HEK293 (cell line): ENCODE results near the gene TNNC1.

Experiments
- CTCF ChIA-PET: fragments of 350-600 bp; formaldehyde crosslinking; extraction: SDS; loops from one replicate; lab custom pipeline; 2021; ENCODE audit warnings: antibody characterized with exemption; lab: Yijun Ruan, JAX
- POLR2A ChIA-PET: fragments of 300-600 bp; formaldehyde crosslinking; extraction: SDS; loops from one replicate; lab custom pipeline; 2020; ENCODE audit warnings: antibody characterized with exemption, inconsistent platforms; lab: Yijun Ruan, JAX
- H3K27ac ChIP-seq: fragments of 200-500 bp; sonication (Bioruptor generic); 2 replicates; pipeline ENCODE4 v1.5.1; 2014; ENCODE audit warnings: low read depth, low read length, control low read depth, inconsistent platforms; ENCODE audit errors: extremely low read depth
- H3K36me3 ChIP-seq, 2 experiments: fragments of 200-500 bp in 1 of 2; sonication (Bioruptor generic) in 1 of 2; 1 replicate in 1 of 2; 2 replicates in 1 of 2; pipeline ENCODE4 v1.5.1; 2014 to 2017; ENCODE audit warnings: inconsistent platforms in 2 of 2, low read length in 2 of 2; ENCODE audit not compliant: control insufficient read depth in 2 of 2, insufficient read depth in 1 of 2
- H3K4me1 ChIP-seq: fragments of 200-500 bp; sonication (Bioruptor generic); 2 replicates; pipeline ENCODE4 v1.5.1; 2014; ENCODE audit warnings: mild to moderate bottlenecking, low read length, inconsistent platforms; ENCODE audit not compliant: control insufficient read depth, insufficient read depth
- H3K4me3 ChIP-seq: 2 replicates; pipeline ENCODE4 v1.5.1; 2011; ENCODE audit warnings: low read depth, mild to moderate bottlenecking, control low read depth, low read length, moderate library complexity
- H3K9me3 ChIP-seq: fragments of 200-500 bp; sonication (Bioruptor generic); 2 replicates; pipeline ENCODE4 v1.5.1; 2014; ENCODE audit warnings: low read depth, low read length, inconsistent platforms; ENCODE audit not compliant: control insufficient read depth, insufficient read depth
- GLIS1 ChIP-seq: fragments of 450-650 bp; formaldehyde crosslinking; IDR thresholded peaks from 2 replicates; pipeline ENCODE4 v1.5.1; 2016; ENCODE audit warnings: missing biosample characterization, missing genetic modification characterization
- HIC1 ChIP-seq: fragments of 450-650 bp; formaldehyde crosslinking; IDR thresholded peaks from 2 replicates; pipeline ENCODE4 v1.5.1; 2016; ENCODE audit warnings: missing biosample characterization, missing genetic modification characterization
- KLF16 ChIP-seq: fragments of 450-650 bp; formaldehyde crosslinking; IDR thresholded peaks from 2 replicates; pipeline ENCODE4 v1.5.1; 2017; ENCODE audit warnings: missing biosample characterization, missing genetic modification characterization
- KLF9 ChIP-seq: fragments of 450-650 bp; formaldehyde crosslinking; IDR thresholded peaks from 2 replicates; pipeline ENCODE4 v1.5.1; 2016; ENCODE audit warnings: missing biosample characterization, missing genetic modification characterization, low read depth
- PATZ1 ChIP-seq: fragments of 450-650 bp; formaldehyde crosslinking; IDR thresholded peaks from 2 replicates; pipeline ENCODE4 v1.5.1; 2016; ENCODE audit warnings: missing biosample characterization, missing genetic modification characterization
- PBX3 ChIP-seq: sonication (generic); formaldehyde crosslinking; IDR thresholded peaks from 2 replicates; pipeline ENCODE4 v1.8.1; 2022; ENCODE audit warnings: mild to moderate bottlenecking, moderate library complexity, missing genetic modification reagents
- SP2 ChIP-seq: fragments of 450-650 bp; formaldehyde crosslinking; IDR thresholded peaks from 2 replicates; pipeline ENCODE4 v1.5.1; 2016; ENCODE audit warnings: missing biosample characterization, missing genetic modification characterization
- SP7 ChIP-seq: fragments of 450-650 bp; formaldehyde crosslinking; IDR thresholded peaks from 2 replicates; pipeline ENCODE4 v1.5.1; 2016; ENCODE audit warnings: missing biosample characterization, missing genetic modification characterization
- TSHZ1 ChIP-seq: fragments of 450-650 bp; formaldehyde crosslinking; IDR thresholded peaks from 2 replicates; pipeline ENCODE4 v1.5.1; 2016; ENCODE audit warnings: missing biosample characterization, missing genetic modification characterization, borderline replicate concordance
- YY2 ChIP-seq: fragments of 450-650 bp; formaldehyde crosslinking; IDR thresholded peaks from 2 replicates; pipeline ENCODE4 v1.5.1; 2016; ENCODE audit warnings: missing biosample characterization, missing genetic modification characterization
- ZBTB17 ChIP-seq: fragments of 450-650 bp; formaldehyde crosslinking; IDR thresholded peaks from 2 replicates; pipeline ENCODE4 v1.5.1; 2016; ENCODE audit warnings: missing biosample characterization, missing genetic modification characterization
- ZBTB26 ChIP-seq: fragments of 450-650 bp; formaldehyde crosslinking; optimal IDR thresholded peaks from 2 replicates; pipeline ENCODE3; 2016; ENCODE audit warnings: missing biosample characterization, mild to moderate bottlenecking, missing genetic modification characterization
- ZBTB8A ChIP-seq: fragments of 450-650 bp; formaldehyde crosslinking; IDR thresholded peaks from 2 replicates; pipeline ENCODE4 v1.5.1; 2016; ENCODE audit warnings: missing biosample characterization, missing genetic modification characterization
- ZEB2 ChIP-seq: fragments of 450-650 bp; formaldehyde crosslinking; IDR thresholded peaks from 2 replicates; pipeline ENCODE4 v1.5.1; 2016; ENCODE audit warnings: missing biosample characterization, missing genetic modification characterization
- ZIC2 ChIP-seq: fragments of 450-650 bp; formaldehyde crosslinking; IDR thresholded peaks from 2 replicates; pipeline ENCODE4 v1.5.1; 2016; ENCODE audit warnings: missing biosample characterization, missing genetic modification characterization
- ZNF214 ChIP-seq: fragments of 450-650 bp; formaldehyde crosslinking; IDR thresholded peaks from 2 replicates; pipeline ENCODE4 v1.5.1; 2017; ENCODE audit warnings: missing biosample characterization, mild to moderate bottlenecking, missing genetic modification characterization, borderline replicate concordance
- ZNF335 ChIP-seq: fragments of 450-650 bp; formaldehyde crosslinking; conservative IDR thresholded peaks from 2 replicates; pipeline ENCODE4 v1.5.1; 2016; ENCODE audit warnings: missing biosample characterization, missing genetic modification characterization
- ZNF416 ChIP-seq: fragments of 450-650 bp; formaldehyde crosslinking; IDR thresholded peaks from 2 replicates; pipeline ENCODE4 v1.5.1; 2016; ENCODE audit warnings: missing biosample characterization, missing genetic modification characterization
- ZNF501 ChIP-seq: fragments of 450-650 bp; formaldehyde crosslinking; IDR thresholded peaks from 2 replicates; pipeline ENCODE4 v1.5.1; 2016; ENCODE audit warnings: missing biosample characterization, missing genetic modification characterization
- ZNF600 ChIP-seq: fragments of 450-650 bp; formaldehyde crosslinking; IDR thresholded peaks from 2 replicates; pipeline ENCODE4 v1.5.1; 2016; ENCODE audit warnings: missing biosample characterization, missing genetic modification characterization
- ZNF629 ChIP-seq: fragments of 450-650 bp; formaldehyde crosslinking; IDR thresholded peaks from 2 replicates; pipeline ENCODE4 v1.5.1; 2017; ENCODE audit warnings: missing biosample characterization, missing genetic modification characterization
- ZNF692 ChIP-seq: fragments of 450-650 bp; formaldehyde crosslinking; IDR thresholded peaks from 2 replicates; pipeline ENCODE4 v1.5.1; 2016; ENCODE audit warnings: missing biosample characterization, missing genetic modification characterization
- ZNF777 ChIP-seq: fragments of 450-650 bp; formaldehyde crosslinking; IDR thresholded peaks from 2 replicates; pipeline ENCODE4 v1.5.1; 2017; ENCODE audit warnings: missing biosample characterization, missing genetic modification characterization, borderline replicate concordance

TNNC1 gene

GRCh38 chr3:52455283-52456168 lies 1.7 kb upstream of the TNNC1 start, which contains the start of gene NISCH:
NISCH (plus strand) TSS chr3:52455604; CDS start chr3:52455642, 38 bp downstream.
- peaks cover 9 to 39% of the 10 kb centered on the region in 2 experiments; a peak in 2 of 3 replicates for H3K36me3 ChIP-seq
- CTCF ChIA-PET = no interaction called here
- POLR2A ChIA-PET = no interaction called here
- peak within 1 kb of the TSS; percentile 94 for H3K4me3 ChIP-seq
- H3K4me1 ChIP-seq = peaks cover 2% of the 10 kb centered on the region; the same call in 1 of the 2 replicates
- no peaks in the 10 kb centered on the region for H3K9me3 ChIP-seq
- peak within 1 kb of the TSS; percentile 74 for H3K27ac ChIP-seq
- TF ChIP-seq PBX3 (CRISPR knock-in tag) = peak; percentile 82; the same call in 1 of the 2 replicates
- TF ChIP-seq GLIS1 (tag by site-specific recombination) = peak; percentile 36; the same call in 1 of the 2 replicates
- TF ChIP-seq ZNF416 (tag by site-specific recombination) = no peak
- TF ChIP-seq HIC1 (tag by site-specific recombination) = 0 out of 2 replicates have a peak, but pooled peaks have one; percentile 21
- TF ChIP-seq PATZ1 (tag by site-specific recombination) = peak; percentile 58; the same call in 1 of the 2 replicates
- peak; percentile 31; the same call in 1 of the 2 replicates for TF ChIP-seq ZNF629
- TF ChIP-seq KLF9 (tag by site-specific recombination) = peak; percentile 44
- peak; percentile 53; the same call in 1 of the 2 replicates for TF ChIP-seq ZNF335
- no peak for TF ChIP-seq ZNF501 (tag by site-specific recombination)
- 0 out of 2 replicates have a peak, but pooled peaks have one; percentile 23 for TF ChIP-seq ZIC2 (tag by site-specific recombination)
- no peak for TF ChIP-seq ZNF600 (tag by site-specific recombination)
- TF ChIP-seq KLF16 = 0 out of 2 replicates have a peak, but pooled peaks have one; percentile 17
- TF ChIP-seq ZEB2 = peak; percentile 60; the same call in 1 of the 2 replicates
- TF ChIP-seq TSHZ1 (tag by site-specific recombination) = peak; percentile 81; the same call in 1 of the 2 replicates
- TF ChIP-seq ZBTB8A (tag by site-specific recombination) = peak; percentile 7; the same call in 1 of the 2 replicates
- no peak for TF ChIP-seq ZNF214 (tag by site-specific recombination)
- no peak for TF ChIP-seq ZNF777 (tag by site-specific recombination)
- TF ChIP-seq ZBTB26 (tag by site-specific recombination) = peak; percentile 82
- 0 out of 2 replicates have a peak, but pooled peaks have one; percentile 21 for TF ChIP-seq SP7 (tag by site-specific recombination)
- peak; percentile 57 for TF ChIP-seq YY2
- no peak for TF ChIP-seq ZNF692 (tag by site-specific recombination)
- 0 out of 2 replicates have a peak, but pooled peaks have one; percentile 27 for TF ChIP-seq ZBTB17 (tag by site-specific recombination)
- peak; percentile 49 for TF ChIP-seq SP2
